ENCODE results near the gene SPINK4. TPM values are rescaled to one million over a fixed set of nuclear protein-coding genes. Genes with fewer than 3 reads are reported as not detected.

Gene SPINK4
- polyA plus RNA-seq, 1 donor from 2014 or later = not detected

- Histone ChIP-seq H3F3A (ENCODE audit: insufficient read depth, low read length, poor library complexity, severe bottlenecking) (no peaks in the 10 kb centered on the region), H3K27ac (ENCODE audit: low read length) (peak overlapping the region; percentile 60), H3K79me2 (replicated peaks; ENCODE audit: insufficient read depth, low read length) (peaks cover 27% of the 10 kb centered on the region), H3K4me3 (ENCODE audit: low read length) (peak overlapping the region; percentile 94), H3K27me3 (ENCODE audit: insufficient read depth, low read depth, low read length) (no peaks in the 10 kb centered on the region), H3K36me3 (ENCODE audit: insufficient read depth, low read length) (peaks cover 12% of the 10 kb centered on the region), H4K20me1 (ENCODE audit: insufficient read depth) (no peaks in the 10 kb centered on the region), H2AFZ (ENCODE audit: low read depth, low read length) (peak overlapping the region; percentile 67), H3K9me3 (ENCODE audit: low read length) (no peaks in the 10 kb centered on the region), H3K9ac (ENCODE audit: low read length) (peak overlapping the region; percentile 84), H3K4me2 (ENCODE audit: low read length) (peak overlapping the region; percentile 90), H3K9me2 (ENCODE audit: insufficient read depth, low read length) (no peaks in the 10 kb centered on the region)
- TF ChIP-seq TAF1 (IDR thresholded peaks at IDR 0.05; ENCODE audit: low read depth) (no peak), EZH2 (IDR thresholded peaks at IDR 0.05; ENCODE audit: borderline replicate concordance, insufficient read depth, low read length, poor library complexity, severe bottlenecking) (no peak), EP300 (conservative IDR thresholded peaks at IDR 0.05; ENCODE audit: poor library complexity, severe bottlenecking) (no peak), MXI1 (conservative IDR thresholded peaks at IDR 0.05; ENCODE audit: poor library complexity, severe bottlenecking) (no peak), REST (IDR thresholded peaks at IDR 0.05; ENCODE audit: borderline replicate concordance) (no peak), POLR2AphosphoS5 (IDR thresholded peaks at IDR 0.05) (no peak), RAD21 (conservative IDR thresholded peaks at IDR 0.05) (no peak), SMC3 (conservative IDR thresholded peaks at IDR 0.05; ENCODE audit: poor library complexity) (no peak), CTCF (IDR thresholded peaks at IDR 0.05; ENCODE audit: poor library complexity, severe bottlenecking) (no peak)
Observed at GRCh38 chr9:33265211-33265865, 25.4 kb downstream of the SPINK4 start.

GRCh38 chr9:33267151-33267767, 27.3 kb downstream of the SPINK4 start:
- peaks cover 27% of the 10 kb centered on the region for H3K79me2 ChIP-seq (replicated peaks; ENCODE audit: insufficient read depth, low read length)
- H3K27me3 ChIP-seq (ENCODE audit: insufficient read depth, low read depth, low read length) = no peaks in the 10 kb centered on the region
- H3K36me3 ChIP-seq (ENCODE audit: insufficient read depth, low read length) = peaks cover 6% of the 10 kb centered on the region
- no peaks in the 10 kb centered on the region for H3F3A ChIP-seq (ENCODE audit: insufficient read depth, low read length, poor library complexity, severe bottlenecking)
- H4K20me1 ChIP-seq (ENCODE audit: insufficient read depth) = no peaks in the 10 kb centered on the region
- H3K9me3 ChIP-seq (ENCODE audit: low read length) = no peaks in the 10 kb centered on the region
- TF ChIP-seq EZH2 (IDR thresholded peaks at IDR 0.05; ENCODE audit: borderline replicate concordance, insufficient read depth, low read length, poor library complexity, severe bottlenecking) (no peak), SMC3 (conservative IDR thresholded peaks at IDR 0.05; ENCODE audit: poor library complexity) (no peak), EP300 (conservative IDR thresholded peaks at IDR 0.05; ENCODE audit: poor library complexity, severe bottlenecking) (no peak)
- no peak overlapping the region for H3K4me3 ChIP-seq (ENCODE audit: low read length)
- H3K9me2 ChIP-seq (ENCODE audit: insufficient read depth, low read length) = no peaks in the 10 kb centered on the region
- no peak overlapping the region for H3K9ac ChIP-seq (ENCODE audit: low read length)
- no peak overlapping the region for H3K27ac ChIP-seq (ENCODE audit: low read length)
- no peak overlapping the region for H2AFZ ChIP-seq (ENCODE audit: low read depth, low read length)
- no peak overlapping the region for H3K4me2 ChIP-seq (ENCODE audit: low read length)

Data from neural cell (in vitro differentiated cells).